HG03565 (cell line): Measurements from ENCODE around the gene YKT6.
A peak's percentile ranks its signal among the peaks of the same experiment; 100 is the strongest.

Experiments
- ATAC-seq: cut with Tn5 transposase; IDR thresholded peaks from one replicate; pipeline ENCODE4 v1.9.1; 2021; ENCODE audit warnings: mild to moderate bottlenecking, moderate library complexity; ENCODE audit not compliant: unreplicated experiment

Gene YKT6

DNA sequence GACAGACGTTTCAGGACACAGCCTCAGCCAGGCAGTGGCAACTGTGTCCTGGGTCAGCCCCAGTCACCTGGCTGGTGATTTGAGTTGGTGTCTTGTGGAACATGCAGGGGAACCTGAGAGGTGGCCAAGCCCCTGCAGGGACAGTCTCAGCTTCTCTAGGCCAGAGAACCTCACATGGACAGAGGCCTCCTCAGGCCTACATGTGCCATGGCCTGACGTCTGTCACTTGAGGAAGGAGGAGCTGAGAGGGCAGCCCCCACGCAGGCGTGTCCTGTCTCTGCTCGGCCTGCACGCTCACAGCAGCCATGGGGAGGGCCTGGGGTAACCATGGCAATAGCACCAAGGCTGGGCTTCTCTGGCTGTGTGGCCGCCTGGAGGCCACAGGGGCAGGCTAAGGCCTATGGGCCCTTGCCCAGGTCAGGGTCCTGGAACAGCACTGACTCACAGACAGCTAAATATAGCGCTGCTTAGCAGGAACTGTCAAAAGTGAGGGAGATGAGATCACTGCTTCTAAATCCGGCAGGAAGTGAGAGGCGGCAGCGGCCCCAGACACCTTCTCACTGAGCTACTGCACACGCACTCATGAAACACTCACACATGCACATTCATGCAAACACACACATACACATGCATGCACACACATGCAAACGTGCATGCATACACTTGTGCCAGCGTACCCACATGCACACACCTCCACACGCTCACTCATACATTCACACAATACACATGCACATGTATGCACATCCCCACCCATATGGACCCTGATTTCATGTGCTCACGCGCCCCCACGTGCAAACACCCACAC, 57.0 kb downstream of the YKT6 start:
- ATAC-seq = peak; percentile 94

DNA sequence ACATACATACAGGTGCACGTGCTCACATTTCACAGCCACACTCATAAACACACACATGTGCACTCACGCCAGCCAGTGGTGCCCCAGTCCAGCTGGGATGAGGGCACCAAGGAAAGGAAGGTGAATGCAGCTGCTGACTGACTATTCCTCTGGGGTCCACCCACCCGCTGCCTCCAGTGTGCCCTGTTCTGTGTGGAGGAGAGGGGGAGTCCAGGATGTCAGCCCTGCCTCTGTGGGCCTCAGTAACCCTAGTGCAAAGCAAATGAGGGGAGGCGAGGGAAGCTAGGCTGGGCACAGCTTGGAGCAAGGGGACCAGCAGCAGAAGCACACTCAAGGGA, 57.6 kb downstream of the YKT6 start:
- ATAC-seq = no peak

DNA sequence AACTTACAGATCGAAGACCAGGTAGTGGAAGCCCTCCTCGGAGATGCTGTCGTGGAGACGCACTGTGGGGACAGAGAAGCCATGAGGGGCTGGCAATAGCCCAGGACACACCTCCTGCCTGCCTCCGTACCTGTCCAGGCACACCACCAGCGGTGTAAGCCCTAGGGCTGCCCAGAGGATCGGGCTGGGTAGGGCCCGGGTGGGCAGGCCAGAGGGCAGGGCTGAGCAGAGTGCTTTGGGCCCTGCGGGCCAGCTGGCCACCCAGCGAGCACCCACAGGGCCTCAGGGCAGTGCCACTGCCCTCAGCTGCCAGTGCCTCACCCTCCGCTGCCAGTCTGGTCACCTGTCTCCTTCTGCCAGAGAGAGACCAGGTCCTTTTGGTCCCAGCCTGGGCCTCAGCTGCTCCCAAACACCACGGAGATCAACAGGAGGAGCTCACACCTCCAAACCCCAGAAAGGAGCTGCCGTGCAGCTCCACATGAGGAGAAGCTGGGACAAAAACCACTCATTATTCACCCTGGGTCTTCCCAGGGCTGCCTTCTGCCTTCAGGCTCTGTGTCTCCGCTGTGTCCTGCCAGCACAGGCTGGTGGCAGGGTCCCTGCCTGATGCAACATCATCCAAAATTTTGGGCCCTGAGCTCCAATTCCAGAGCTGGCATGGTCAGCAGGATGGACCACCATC, 58.2 kb downstream of the YKT6 start:
- no peak for ATAC-seq

DNA sequence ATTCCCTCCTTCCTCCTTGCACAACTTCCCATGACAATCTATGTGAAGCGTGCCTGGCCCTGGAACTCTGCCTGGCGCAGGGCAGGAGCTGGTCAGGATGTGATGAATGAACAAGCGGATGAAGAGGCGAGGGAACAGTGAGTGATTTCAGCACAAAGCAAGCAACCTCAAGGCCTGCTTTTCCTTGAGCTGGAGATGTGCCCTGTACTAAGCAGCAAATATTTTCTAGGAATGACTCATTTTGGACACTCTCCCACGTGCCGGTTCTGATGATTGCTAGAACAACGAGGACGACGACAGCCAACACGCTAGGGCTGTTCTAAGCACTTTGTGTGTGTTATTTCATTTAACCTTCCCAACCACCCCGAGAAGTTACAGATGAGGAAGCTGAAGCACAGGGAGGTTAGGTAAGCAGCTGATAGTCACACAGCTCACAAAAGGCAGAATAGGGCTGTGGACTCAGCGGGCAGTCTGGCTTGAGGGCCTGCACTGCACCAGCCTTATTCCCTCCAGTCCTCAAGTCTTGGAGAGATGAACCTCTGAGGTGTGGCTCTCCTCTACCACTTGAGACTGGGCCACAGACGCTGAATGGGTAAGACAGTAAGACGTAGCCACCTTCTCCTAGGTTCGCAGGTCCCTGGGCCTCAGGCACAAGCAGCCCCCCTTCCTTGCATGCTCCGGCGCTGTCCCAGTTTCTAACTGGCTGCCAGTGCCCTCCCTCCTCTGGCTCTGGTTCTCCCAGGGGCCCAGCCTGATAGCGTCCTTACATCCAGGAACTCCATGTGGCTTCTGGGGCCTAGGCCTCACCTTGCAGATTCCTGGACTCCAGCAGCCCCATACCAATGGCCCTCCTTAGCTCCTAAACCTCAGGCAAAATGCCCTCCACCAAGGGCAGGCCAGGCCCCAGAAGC, 59.0 kb downstream of the YKT6 start:
- no peak for ATAC-seq

DNA sequence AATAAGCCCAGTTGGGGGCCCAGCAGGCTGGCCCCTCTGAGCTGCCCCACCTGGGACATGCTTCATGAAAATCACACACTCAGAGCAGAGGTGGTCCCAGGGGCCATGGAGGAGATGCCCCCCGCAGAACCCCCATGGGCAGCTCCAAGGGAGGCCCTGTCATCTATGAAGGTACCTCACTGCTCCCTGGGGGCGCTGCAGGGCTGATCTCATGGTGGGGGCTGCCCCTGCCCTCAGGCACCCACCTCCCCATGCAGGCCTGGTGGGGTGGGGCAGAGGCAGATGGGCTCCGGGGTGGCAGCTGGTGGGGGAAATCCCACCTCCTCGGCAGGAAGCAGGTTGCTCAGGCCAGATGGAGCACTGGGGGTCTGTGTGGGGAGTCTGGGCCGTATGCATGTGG, 60.5 kb downstream of the YKT6 start:
- ATAC-seq = no peak

DNA sequence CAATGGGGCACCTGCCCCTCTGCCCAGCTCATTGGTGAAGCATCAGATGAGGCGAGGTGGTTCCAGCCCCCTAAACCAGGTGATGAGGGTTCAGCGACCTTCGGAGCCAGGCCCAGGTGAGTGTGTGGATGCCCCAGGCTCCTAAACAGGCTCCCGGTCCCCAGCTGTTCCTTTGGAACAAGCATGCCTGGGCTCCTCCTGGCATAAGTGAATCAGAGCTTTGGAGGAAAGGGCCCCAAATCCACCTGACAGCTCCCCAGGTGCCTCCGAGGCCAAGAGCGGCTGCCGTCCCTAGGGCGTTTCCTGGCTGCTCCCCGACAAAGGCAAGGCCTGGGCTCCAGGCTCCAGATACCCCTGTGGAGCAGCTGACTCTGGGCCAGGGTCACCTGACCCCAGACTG, 61.3 kb downstream of the YKT6 start:
- ATAC-seq = no peak

DNA sequence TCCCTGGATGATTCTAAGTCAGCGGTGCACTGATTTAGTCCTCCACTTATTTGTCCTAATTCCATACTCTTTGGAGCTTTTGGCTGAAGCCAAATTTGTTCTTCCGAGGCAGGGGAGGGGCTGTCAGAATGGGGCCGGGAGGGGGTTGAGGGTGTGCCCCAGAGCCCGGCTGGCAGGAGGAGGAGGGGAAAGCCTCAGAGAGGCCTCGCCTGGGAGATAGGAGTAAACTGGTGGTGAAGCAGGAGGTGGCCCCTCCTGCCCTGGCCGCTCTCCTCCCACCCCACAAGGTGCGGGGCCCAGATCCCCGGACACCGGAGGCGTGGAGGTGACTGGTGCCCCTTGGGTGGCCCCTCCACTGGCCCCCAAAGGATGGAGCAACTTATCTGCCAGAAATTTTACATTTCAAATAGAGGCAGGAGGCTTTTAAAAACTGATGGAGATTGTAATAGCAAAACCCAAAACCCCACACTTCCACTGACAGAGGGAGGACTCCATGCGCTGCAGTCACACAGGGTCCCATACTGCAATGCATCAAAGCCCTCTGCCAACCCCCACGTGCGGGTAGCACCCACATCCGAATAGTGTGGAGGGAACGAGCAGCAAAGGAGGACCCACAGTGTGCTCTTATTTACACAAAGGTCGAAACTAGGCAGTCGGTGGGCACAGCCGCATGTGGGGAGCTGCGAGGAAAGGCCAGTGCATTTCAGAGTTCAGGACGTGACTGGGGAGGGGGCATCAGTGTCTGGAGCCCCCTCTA, 62.7 kb downstream of the YKT6 start:
- ATAC-seq = no peak
